OCI-LY3 (cell line): Measurements from ENCODE around the gene TBC1D7.

ENCODE experiments used
- CTCF ChIP-seq: fragments of 200-600, 300-600 bp; sonication (generic); IDR thresholded peaks from 2 replicates; pipeline ENCODE4 v1.5.1; 2014; ENCODE audit warnings: antibody characterized with exemption, low read length, low read depth
- EZH2phosphoT487 ChIP-seq: fragments of 200-600 bp; shearing (Covaris generic); IDR thresholded peaks from 2 replicates; pipeline ENCODE4 v1.6.1; 2018; ENCODE audit warnings: antibody characterized with exemption, mixed run types, low read depth

- TF ChIP-seq CTCF (no peak), EZH2phosphoT487 (no peak)
These were observed 45.8 kb downstream of the TBC1D7 start for GRCh38 chr6:13282393-13283069.
